ENCODE measurements around the gene NTM. TPM values are rescaled to one million over a fixed set of nuclear protein-coding genes. Genes with fewer than 3 reads are reported as not detected.

Gene NTM
- polyA plus RNA-seq, 4 donors, result 0.94 to 3.1 (median 1.4) TPM; not detected in 1

DNA sequence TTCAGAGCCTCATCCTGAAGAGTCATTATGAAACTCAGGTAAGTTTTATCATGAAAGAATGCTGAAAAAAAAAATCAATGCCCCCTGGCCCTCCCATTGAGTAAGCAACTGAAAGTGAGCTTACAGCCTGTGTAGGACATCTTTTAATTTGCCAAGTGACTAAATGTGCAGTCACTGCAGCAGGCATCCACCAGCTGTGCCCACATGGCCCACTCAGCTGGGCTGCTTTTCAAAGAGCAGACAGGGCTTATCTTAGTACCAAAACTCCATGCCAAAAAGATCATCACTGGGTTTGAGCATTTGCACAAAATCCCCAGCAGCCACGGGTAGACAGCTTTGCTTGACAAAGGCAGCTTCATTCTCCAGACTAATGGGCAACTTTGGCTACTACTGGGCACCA lies 709.7 kb downstream of the NTM start:
- Histone ChIP-seq H3K27me3 (ENCODE audit: control insufficient read depth in 3 of 3, insufficient read depth in 3 of 3, low read length in 3 of 3) (no peaks in the 10 kb centered on the region), H3K4me1 (ENCODE audit: control insufficient read depth in 3 of 3, insufficient read depth in 2 of 3, low read depth in 1 of 3, low read length in 2 of 3) (no peaks in the 10 kb centered on the region), H3K4me3 (ENCODE audit: low read depth in 1 of 3, low read length in 3 of 3) (no peak overlapping the region), H3K9me3 (ENCODE audit: control insufficient read depth in 2 of 2, insufficient read depth in 1 of 2, low read depth in 1 of 2, low read length in 1 of 2) (peaks cover 0 to 9% of the 10 kb centered on the region in 2 donors), H3K36me3 (ENCODE audit: control insufficient read depth in 3 of 3, insufficient read depth in 2 of 3, low read depth in 1 of 3, low read length in 3 of 3) (no peaks in the 10 kb centered on the region), H3K27ac (ENCODE audit: low read depth in 1 of 3, low read length in 2 of 3) (no peak overlapping the region)
- DNase-seq (no peak), FAIRE-seq (no peak)
- 46 to 64% (median 54%) methylated on average over 1 of the region's 1 CpG for WGBS, 3 donors

DNA sequence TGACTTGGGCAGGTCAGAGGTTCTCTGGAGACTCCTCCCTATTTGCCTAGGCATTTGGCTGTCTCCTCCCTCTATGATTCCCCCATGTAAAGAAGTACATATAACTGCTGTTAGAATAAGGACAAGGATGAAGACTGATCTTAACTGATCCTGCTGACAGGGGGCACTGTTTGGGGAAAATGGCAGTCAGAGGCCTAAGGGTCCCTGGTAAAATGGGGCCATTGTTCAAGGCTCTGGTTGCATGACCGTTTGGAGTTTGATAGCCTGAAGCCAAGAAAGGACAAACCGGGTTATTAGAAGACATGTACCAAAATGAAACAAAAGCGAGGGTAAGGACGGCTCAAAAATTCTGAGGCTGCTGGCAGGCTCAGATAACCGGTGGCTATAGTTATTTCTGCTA lies 712.2 kb downstream of the NTM start:
- H3K4me1 ChIP-seq (ENCODE audit: control insufficient read depth in 3 of 3, insufficient read depth in 2 of 3, low read depth in 1 of 3, low read length in 2 of 3), result no peaks in the 10 kb centered on the region
- H3K27ac ChIP-seq (ENCODE audit: low read depth in 1 of 3, low read length in 2 of 3), result no peak overlapping the region
- FAIRE-seq, result no peak
- DNase-seq, result no peak
- no peaks in the 10 kb centered on the region for H3K36me3 ChIP-seq (ENCODE audit: control insufficient read depth in 3 of 3, insufficient read depth in 2 of 3, low read depth in 1 of 3, low read length in 3 of 3)
- H3K4me3 ChIP-seq (ENCODE audit: low read depth in 1 of 3, low read length in 3 of 3), result no peak overlapping the region
- H3K9me3 ChIP-seq (ENCODE audit: control insufficient read depth in 2 of 2, insufficient read depth in 1 of 2, low read depth in 1 of 2, low read length in 1 of 2), result peaks cover 0 to 21% of the 10 kb centered on the region in 2 donors
- H3K27me3 ChIP-seq (ENCODE audit: control insufficient read depth in 3 of 3, insufficient read depth in 3 of 3, low read length in 3 of 3), result no peaks in the 10 kb centered on the region
- 77 to 95% (median 86%) methylated on average over 5 of the region's 5 CpGs for WGBS, 3 donors

DNA sequence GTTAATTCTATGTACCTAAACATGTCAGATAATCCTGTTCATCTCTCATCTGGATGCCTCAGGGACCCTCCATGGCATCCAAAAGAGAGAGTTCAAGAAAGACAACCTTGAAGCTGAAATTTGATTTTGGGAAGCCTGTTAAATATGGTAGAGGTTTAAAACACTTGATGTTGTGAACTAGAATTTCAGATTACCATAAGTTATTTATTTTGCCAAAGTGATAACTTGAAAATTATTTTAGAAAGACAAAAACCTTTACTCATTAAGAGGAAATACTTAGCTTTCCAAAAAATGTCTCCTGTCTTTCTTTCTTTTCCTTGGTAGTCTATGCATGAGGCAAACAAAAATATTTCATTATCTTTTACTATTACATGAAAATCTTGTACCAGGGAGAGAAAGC lies 714.0 kb downstream of the NTM start:
- no peaks in the 10 kb centered on the region for H3K27me3 ChIP-seq (ENCODE audit: control insufficient read depth in 3 of 3, insufficient read depth in 3 of 3, low read length in 3 of 3)
- H3K4me1 ChIP-seq (ENCODE audit: control insufficient read depth in 3 of 3, insufficient read depth in 2 of 3, low read depth in 1 of 3, low read length in 2 of 3), result no peaks in the 10 kb centered on the region
- H3K4me3 ChIP-seq (ENCODE audit: low read depth in 1 of 3, low read length in 3 of 3), result no peak overlapping the region
- FAIRE-seq (no peak), DNase-seq (no peak)
- peaks cover 0 to 28% of the 10 kb centered on the region in 2 donors for H3K9me3 ChIP-seq (ENCODE audit: control insufficient read depth in 2 of 2, insufficient read depth in 1 of 2, low read depth in 1 of 2, low read length in 1 of 2)
- H3K36me3 ChIP-seq (ENCODE audit: control insufficient read depth in 3 of 3, insufficient read depth in 2 of 3, low read depth in 1 of 3, low read length in 3 of 3), result no peaks in the 10 kb centered on the region
- H3K27ac ChIP-seq (ENCODE audit: low read depth in 1 of 3, low read length in 2 of 3), result no peak overlapping the region

- Histone ChIP-seq H3K9me3 (ENCODE audit: control insufficient read depth in 2 of 2, insufficient read depth in 1 of 2, low read depth in 1 of 2, low read length in 1 of 2) (peaks cover 0 to 25% of the 10 kb centered on the region in 2 donors), H3K27me3 (ENCODE audit: control insufficient read depth in 3 of 3, insufficient read depth in 3 of 3, low read length in 3 of 3) (no peaks in the 10 kb centered on the region), H3K36me3 (ENCODE audit: control insufficient read depth in 3 of 3, insufficient read depth in 2 of 3, low read depth in 1 of 3, low read length in 3 of 3) (no peaks in the 10 kb centered on the region), H3K4me1 (ENCODE audit: control insufficient read depth in 3 of 3, insufficient read depth in 2 of 3, low read depth in 1 of 3, low read length in 2 of 3) (no peaks in the 10 kb centered on the region), H3K27ac (ENCODE audit: low read depth in 1 of 3, low read length in 2 of 3) (no peak overlapping the region), H3K4me3 (ENCODE audit: low read depth in 1 of 3, low read length in 3 of 3) (no peak overlapping the region)
- FAIRE-seq (no peak), DNase-seq (no peak)
- 50 to 67% (median 61%) methylated on average over 1 of the region's 1 CpG for WGBS, 3 donors
Observed at GRCh38 chr11:132087148-132087547, 716.7 kb downstream of the NTM start.

- DNase-seq (no peak), FAIRE-seq (no peak)
- no peak overlapping the region for H3K4me3 ChIP-seq (ENCODE audit: low read depth in 1 of 3, low read length in 3 of 3)
- WGBS, 3 donors, result 81 to 89% (median 89%) methylated on average over 3 of the region's 3 CpGs
- peaks cover 0 to 19% of the 10 kb centered on the region in 2 donors for H3K9me3 ChIP-seq (ENCODE audit: control insufficient read depth in 2 of 2, insufficient read depth in 1 of 2, low read depth in 1 of 2, low read length in 1 of 2)
- no peaks in the 10 kb centered on the region for H3K36me3 ChIP-seq (ENCODE audit: control insufficient read depth in 3 of 3, insufficient read depth in 2 of 3, low read depth in 1 of 3, low read length in 3 of 3)
- H3K27me3 ChIP-seq (ENCODE audit: control insufficient read depth in 3 of 3, insufficient read depth in 3 of 3, low read length in 3 of 3), result no peaks in the 10 kb centered on the region
- H3K4me1 ChIP-seq (ENCODE audit: control insufficient read depth in 3 of 3, insufficient read depth in 2 of 3, low read depth in 1 of 3, low read length in 2 of 3), result no peaks in the 10 kb centered on the region
- no peak overlapping the region for H3K27ac ChIP-seq (ENCODE audit: low read depth in 1 of 3, low read length in 2 of 3)
Observed at GRCh38 chr11:132088551-132088950, 718.1 kb downstream of the NTM start.

DNA sequence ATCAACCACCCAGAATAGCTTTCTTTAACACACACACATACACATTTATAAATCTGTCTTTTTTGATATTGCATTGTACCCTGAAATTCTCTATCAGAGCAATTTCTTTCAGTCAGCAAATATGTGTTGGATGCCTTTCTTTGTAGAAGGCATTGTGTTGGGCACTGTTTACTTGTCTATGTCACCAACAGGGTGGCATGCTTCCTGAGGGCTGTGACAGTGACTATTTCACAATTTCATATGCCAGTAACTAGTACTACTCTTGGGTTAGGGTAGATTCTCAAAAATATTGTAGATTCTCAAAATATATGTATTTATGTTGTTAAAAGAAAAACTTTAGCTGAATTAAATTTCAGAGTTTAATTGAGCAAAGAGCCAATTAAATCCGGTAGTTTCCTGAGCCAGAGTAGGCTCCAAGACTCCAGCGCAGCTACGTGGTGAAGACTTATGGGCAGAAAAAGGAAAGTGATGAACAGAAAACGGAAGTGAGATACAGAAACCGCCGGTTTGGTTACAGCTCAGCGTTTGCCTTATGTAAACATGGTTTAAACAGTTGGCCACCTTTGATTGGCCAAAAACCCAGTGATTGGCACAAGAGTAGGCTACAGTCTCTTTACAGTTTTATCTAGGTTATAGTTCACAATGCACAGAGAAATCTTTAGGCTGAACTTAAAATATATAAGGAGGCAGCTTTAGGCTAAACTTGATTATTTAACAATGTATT lies 723.3 kb downstream of the NTM start:
- DNase-seq (no peak), FAIRE-seq (no peak)
- Histone ChIP-seq H3K4me3 (ENCODE audit: low read depth in 1 of 3, low read length in 3 of 3) (no peak overlapping the region), H3K27me3 (ENCODE audit: control insufficient read depth in 3 of 3, insufficient read depth in 3 of 3, low read length in 3 of 3) (no peaks in the 10 kb centered on the region), H3K9me3 (ENCODE audit: control insufficient read depth in 2 of 2, insufficient read depth in 1 of 2, low read depth in 1 of 2, low read length in 1 of 2) (no peaks in the 10 kb centered on the region), H3K36me3 (ENCODE audit: control insufficient read depth in 3 of 3, insufficient read depth in 2 of 3, low read depth in 1 of 3, low read length in 3 of 3) (no peaks in the 10 kb centered on the region), H3K4me1 (ENCODE audit: control insufficient read depth in 3 of 3, insufficient read depth in 2 of 3, low read depth in 1 of 3, low read length in 2 of 3) (no peaks in the 10 kb centered on the region), H3K27ac (ENCODE audit: low read depth in 1 of 3, low read length in 2 of 3) (no peak overlapping the region)
- 62 to 72% (median 72%) methylated on average over 7 of the region's 7 CpGs for WGBS, 3 donors

DNA sequence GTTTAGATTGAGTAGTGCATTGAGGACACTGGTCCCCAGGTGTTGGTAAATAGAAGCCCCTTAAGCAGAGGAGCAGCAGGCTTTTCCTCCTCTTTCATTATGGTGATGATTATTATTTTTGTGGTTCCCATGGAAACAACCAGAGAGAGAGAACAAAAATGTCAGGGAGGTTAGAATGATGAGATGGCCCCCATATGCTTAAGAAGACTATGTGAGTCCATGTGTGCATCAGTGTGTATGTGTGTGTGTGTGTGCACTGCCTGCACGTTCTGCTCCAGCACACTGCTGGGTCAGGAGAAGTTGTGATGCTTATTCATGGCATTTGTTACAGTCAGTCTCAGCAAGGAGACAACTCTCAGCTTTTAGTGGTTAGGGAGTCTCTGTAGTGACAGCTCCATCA lies 724.2 kb downstream of the NTM start:
- 50 to 55% (median 54%) methylated on average over 1 of the region's 1 CpG for WGBS, 3 donors
- no peaks in the 10 kb centered on the region for H3K4me1 ChIP-seq (ENCODE audit: control insufficient read depth in 3 of 3, insufficient read depth in 2 of 3, low read depth in 1 of 3, low read length in 2 of 3)
- no peaks in the 10 kb centered on the region for H3K27me3 ChIP-seq (ENCODE audit: control insufficient read depth in 3 of 3, insufficient read depth in 3 of 3, low read length in 3 of 3)
- no peak overlapping the region for H3K4me3 ChIP-seq (ENCODE audit: low read depth in 1 of 3, low read length in 3 of 3)
- DNase-seq (no peak), FAIRE-seq (no peak)
- H3K27ac ChIP-seq (ENCODE audit: low read depth in 1 of 3, low read length in 2 of 3), result no peak overlapping the region
- no peaks in the 10 kb centered on the region for H3K9me3 ChIP-seq (ENCODE audit: control insufficient read depth in 2 of 2, insufficient read depth in 1 of 2, low read depth in 1 of 2, low read length in 1 of 2)
- no peaks in the 10 kb centered on the region for H3K36me3 ChIP-seq (ENCODE audit: control insufficient read depth in 3 of 3, insufficient read depth in 2 of 3, low read depth in 1 of 3, low read length in 3 of 3)

GRCh38 chr11:132095230-132096131 lies 725.1 kb downstream of the NTM start:
- H3K27ac ChIP-seq (ENCODE audit: low read depth in 1 of 3, low read length in 2 of 3), result no peak overlapping the region
- FAIRE-seq (no peak), DNase-seq (no peak)
- no peaks in the 10 kb centered on the region for H3K4me1 ChIP-seq (ENCODE audit: control insufficient read depth in 3 of 3, insufficient read depth in 2 of 3, low read depth in 1 of 3, low read length in 2 of 3)
- no peaks in the 10 kb centered on the region for H3K9me3 ChIP-seq (ENCODE audit: control insufficient read depth in 2 of 2, insufficient read depth in 1 of 2, low read depth in 1 of 2, low read length in 1 of 2)
- H3K4me3 ChIP-seq (ENCODE audit: low read depth in 1 of 3, low read length in 3 of 3), result no peak overlapping the region
- 73 to 83% (median 78%) methylated on average over 13 of the region's 13 CpGs for WGBS, 3 donors
- no peaks in the 10 kb centered on the region for H3K36me3 ChIP-seq (ENCODE audit: control insufficient read depth in 3 of 3, insufficient read depth in 2 of 3, low read depth in 1 of 3, low read length in 3 of 3)
- H3K27me3 ChIP-seq (ENCODE audit: control insufficient read depth in 3 of 3, insufficient read depth in 3 of 3, low read length in 3 of 3), result no peaks in the 10 kb centered on the region

All from small intestine (tissue), 7 donors.